ENCODE results near the gene GOPC. TPM values are rescaled to one million over a fixed set of nuclear protein-coding genes. Genes with fewer than 3 reads are reported as not detected.

Gene GOPC
- total RNA-seq, 2 experiments from 2014 or later = 14.8 to 16.1 TPM

- Mint-ChIP-seq H3K27me3 (peaks cover 1% of the 10 kb centered on the region), H3K36me3 (ENCODE audit: low read depth) (peaks cover 1% of the 10 kb centered on the region), H3K4me1 (ENCODE audit: low read depth) (peaks cover 7% of the 10 kb centered on the region), H3K9me3 (no peaks in the 10 kb centered on the region), H3K27ac (no peak overlapping the region), H3K4me3 (no peak overlapping the region)
- CTCF ChIA-PET = interaction anchor here (0.6 to 7.1 kb wide), 24 partner anchors 10 to 263 kb away, joined by 3 to 103 read pairs (median 4); partner anchors contain the start of gene DCBLD1
- TF ChIP-seq CTCF (IDR thresholded peaks at IDR 0.05) = peak; percentile 82
- POLR2A ChIA-PET = no interaction called here
- intact Hi-C loops (cut with micrococcal nuclease) = loop anchor here (5.0 kb wide), 2 partner anchors 158 to 258 kb away; no protein-coding TSS in a partner anchor
- DNase-seq (peak; percentile 59), ATAC-seq (peak; percentile 48)
Measured at GRCh38 chr6:117605169-117605826, 3.0 kb upstream of the GOPC start.

- DNase-seq (no peak), ATAC-seq (no peak)
- Mint-ChIP-seq H3K27ac (no peak overlapping the region), H3K4me3 (no peak overlapping the region), H3K27me3 (peaks cover 1% of the 10 kb centered on the region), H3K36me3 (ENCODE audit: low read depth) (peaks cover 12% of the 10 kb centered on the region), H3K9me3 (no peaks in the 10 kb centered on the region), H3K4me1 (ENCODE audit: low read depth) (peaks cover 17% of the 10 kb centered on the region)
- CTCF ChIA-PET = interaction anchor here (0.8 to 7.1 kb wide), 12 partner anchors 9 to 257 kb away, joined by 3 to 103 read pairs (median 4); partner anchors contain the start of gene DCBLD1
- no peak for TF ChIP-seq CTCF (IDR thresholded peaks at IDR 0.05)
- intact Hi-C loops (cut with micrococcal nuclease) = loop anchor here (5.0 kb wide), 2 partner anchors 57 to 73 kb away; partner anchors contain the start of gene NUS1
- POLR2A ChIA-PET = interaction anchor here (0.9 to 3.0 kb wide), 2 partner anchors 13 to 56 kb away, joined by 3 to 12 read pairs; no protein-coding TSS in a partner anchor
Measured at GRCh38 chr6:117603821-117604220, 1.5 kb upstream of the GOPC start.

GRCh38 chr6:117602899-117603588 lies 733 bp upstream of the GOPC start:
- ChIA-PET CTCF (interaction anchor here (0.7 to 7.1 kb wide), 7 partner anchors 46 to 153 kb away, joined by 3 to 103 read pairs (median 6); partner anchors contain the start of gene DCBLD1), POLR2A (interaction anchor here (0.8 to 3.0 kb wide), 9 partner anchors 14 to 128 kb away, joined by 3 to 15 read pairs (median 5); partner anchors contain the start of gene DCBLD1)
- H3K27me3 Mint-ChIP-seq = peaks cover 1% of the 10 kb centered on the region
- TF ChIP-seq CTCF (IDR thresholded peaks at IDR 0.05) = no peak
- peak overlapping the region; percentile 98 for H3K4me3 Mint-ChIP-seq
- peaks cover 23% of the 10 kb centered on the region for H3K4me1 Mint-ChIP-seq (ENCODE audit: low read depth)
- H3K9me3 Mint-ChIP-seq = no peaks in the 10 kb centered on the region
- intact Hi-C loops (cut with micrococcal nuclease) = loop anchor here (5.0 kb wide), 2 partner anchors 56 to 74 kb away; partner anchors contain the start of gene NUS1
- DNase-seq (no peak), ATAC-seq (no peak)
- H3K27ac Mint-ChIP-seq = peak overlapping the region; percentile 98
- peaks cover 18% of the 10 kb centered on the region for H3K36me3 Mint-ChIP-seq (ENCODE audit: low read depth)

DNA sequence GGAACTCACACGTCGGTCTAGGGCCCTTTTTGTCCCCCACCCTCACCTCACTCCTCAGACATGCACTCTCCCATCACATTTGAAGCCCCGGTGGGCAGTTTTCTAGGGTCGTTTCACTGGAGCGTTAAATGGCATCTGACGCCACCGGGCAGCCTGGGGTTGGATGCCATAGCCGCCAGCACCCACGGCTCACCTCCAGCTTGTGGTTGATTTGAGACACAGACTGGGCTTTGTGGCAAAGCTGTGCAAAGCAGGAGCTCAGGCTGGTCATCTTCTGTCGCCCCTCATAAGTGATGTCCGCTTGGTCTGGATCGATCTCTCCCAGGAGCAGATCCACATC lies 530 bp downstream of the GOPC start:
- DNase-seq (peak; percentile 31), ATAC-seq (peak; percentile 0)
- Mint-ChIP-seq H3K4me1 (ENCODE audit: low read depth) (peaks cover 23% of the 10 kb centered on the region), H3K9me3 (no peaks in the 10 kb centered on the region), H3K4me3 (peak overlapping the region; percentile 98), H3K36me3 (ENCODE audit: low read depth) (peaks cover 30% of the 10 kb centered on the region), H3K27me3 (peaks cover 1% of the 10 kb centered on the region), H3K27ac (peak overlapping the region; percentile 98)
- CTCF ChIA-PET = interaction anchor here (0.6 to 7.1 kb wide), 5 partner anchors 46 to 190 kb away, joined by 3 to 103 read pairs (median 3); no protein-coding TSS in a partner anchor
- POLR2A ChIA-PET = interaction anchor here (0.7 to 3.0 kb wide), 12 partner anchors 12 to 127 kb away, joined by 3 to 15 read pairs (median 4); partner anchors contain the start of gene DCBLD1
- no peak for TF ChIP-seq CTCF (IDR thresholded peaks at IDR 0.05)
- intact Hi-C loops (cut with micrococcal nuclease) = loop anchor here (5.0 kb wide), 2 partner anchors 54 to 76 kb away; partner anchors contain the start of gene NUS1

Data from activated CD8-positive, alpha-beta T cell treated with anti-CD3 and anti-CD28 coated beads for 36 hours (primary cell).